ENCODE measurements around the gene ANKRD13B. TPM values are rescaled to one million over a fixed set of nuclear protein-coding genes. Genes with fewer than 3 reads are reported as not detected.

ANKRD13B gene
- total RNA-seq, 1 donor from 2014 or later = 7.9 TPM

DNA sequence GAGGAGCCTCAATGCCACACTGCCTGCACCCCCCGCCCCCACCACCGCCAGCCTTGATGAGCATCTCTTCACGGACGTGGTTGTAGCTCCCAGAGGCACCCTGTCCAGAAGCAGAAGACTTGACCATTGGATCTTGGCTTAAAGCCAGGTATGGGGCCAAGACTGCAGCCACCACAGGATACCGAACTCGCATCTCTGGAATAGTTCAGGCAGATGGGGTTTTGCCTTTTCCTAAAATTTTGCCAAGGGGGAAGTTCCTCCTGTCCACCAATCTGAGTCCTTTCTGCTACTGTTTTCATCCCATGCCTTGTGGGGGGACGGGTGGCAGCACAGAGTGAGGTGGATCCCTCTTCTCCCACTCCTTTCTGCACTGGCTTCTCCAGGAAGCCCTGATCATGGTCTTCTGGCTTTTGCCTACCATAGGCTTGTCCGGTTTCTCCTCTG lies 28.8 kb downstream of the ANKRD13B start:
- H3K27me3 ChIP-seq = no peaks in the 10 kb centered on the region
- H3K36me3 ChIP-seq = no peaks in the 10 kb centered on the region
- peaks cover 50% of the 10 kb centered on the region for H3K4me1 ChIP-seq
- TF ChIP-seq CTCF (IDR thresholded peaks at IDR 0.05) (no peak), POLR2A (IDR thresholded peaks at IDR 0.05) (no peak), POLR2AphosphoS5 (IDR thresholded peaks at IDR 0.05; ENCODE audit: insufficient read depth in 1 of 2, low read depth in 1 of 2) (no peak)
- no peak for DNase-seq (ENCODE audit: extremely low spot score in 2 of 2)
- no peaks in the 10 kb centered on the region for H3K9me3 ChIP-seq
- intact Hi-C loops (cut with DNase I) = no loop called here
- peak overlapping the region; percentile 70 for H3K27ac ChIP-seq
- H3K4me3 ChIP-seq = peak overlapping the region; percentile 65 to 71

DNA sequence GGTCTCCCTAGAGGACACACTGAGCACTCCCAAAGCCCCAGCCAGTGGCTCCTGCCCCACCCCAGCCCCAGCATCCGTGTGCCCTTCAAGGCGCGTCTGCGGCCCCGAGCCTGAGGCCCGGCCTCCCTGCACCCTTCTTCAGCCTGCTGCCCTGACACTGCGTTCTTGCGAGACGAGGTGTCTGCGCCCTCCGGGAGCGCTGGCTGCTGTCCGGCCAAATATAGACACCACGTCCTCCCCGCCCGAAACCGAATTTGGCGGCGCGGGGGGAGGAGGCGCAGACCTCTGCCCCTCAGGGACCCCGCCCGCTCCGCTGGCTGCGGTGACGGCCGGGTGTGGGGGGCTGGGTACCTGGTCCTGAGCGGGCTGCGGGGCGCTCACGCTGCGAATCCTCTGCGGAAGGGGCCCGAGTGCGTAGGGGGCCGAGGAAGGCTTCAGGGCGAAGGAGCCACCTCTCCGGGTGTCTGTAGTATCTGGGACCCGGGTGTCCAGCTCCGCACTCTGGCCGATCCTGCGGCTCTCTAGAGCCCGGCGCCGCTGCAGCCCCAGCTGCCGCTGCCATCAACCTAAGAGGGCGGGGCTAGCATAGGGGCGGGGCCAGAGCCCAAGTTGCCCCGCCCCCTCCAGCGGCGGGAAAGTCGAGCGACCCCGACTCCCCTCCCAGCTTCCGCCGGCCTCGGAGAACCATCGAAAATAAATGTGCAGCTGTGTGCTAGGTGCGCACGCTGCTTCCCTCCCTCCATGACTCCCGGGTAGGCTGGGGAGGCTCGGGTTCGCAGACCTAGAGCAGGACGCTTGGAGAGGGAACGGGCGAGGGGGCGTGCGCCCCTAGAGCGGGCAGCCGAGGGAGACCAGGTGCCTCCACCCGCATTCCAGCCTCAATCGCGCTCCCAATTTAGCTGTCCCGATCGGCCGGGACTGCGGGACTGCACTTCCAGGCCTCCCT lies 29.7 kb downstream of the ANKRD13B start, which contains the start of gene CORO6:
Gene CORO6, minus strand, starts transcription at position 576 of the 946 bp plus-strand sequence. CDS start 1,491 bp downstream, outside the sequence.
- Histone ChIP-seq H3K9me3 (no peaks in the 10 kb centered on the region), H3K27ac (peak within 1 kb of the TSS; percentile 70), H3K36me3 (no peaks in the 10 kb centered on the region), H3K27me3 (no peaks in the 10 kb centered on the region), H3K4me1 (peaks cover 42% of the 10 kb centered on the region), H3K4me3 (peak within 1 kb of the TSS; percentile 65 to 71)
- intact Hi-C loops (cut with DNase I) = no loop called here
- DNase-seq (ENCODE audit: extremely low spot score in 2 of 2) = no peak
- TF ChIP-seq POLR2A (IDR thresholded peaks at IDR 0.05) (no peak), POLR2AphosphoS5 (IDR thresholded peaks at IDR 0.05; ENCODE audit: insufficient read depth in 1 of 2, low read depth in 1 of 2) (peak in 1 of 2 donors; percentile 71)

- H3K27me3 ChIP-seq = no peaks in the 10 kb centered on the region
- intact Hi-C loops (cut with DNase I) = no loop called here
- no peaks in the 10 kb centered on the region for H3K36me3 ChIP-seq
- H3K4me1 ChIP-seq = peaks cover 35% of the 10 kb centered on the region
- H3K4me3 ChIP-seq = peak overlapping the region; percentile 65 to 71
- no peak for TF ChIP-seq POLR2A (IDR thresholded peaks at IDR 0.05)
- TF ChIP-seq CTCF (IDR thresholded peaks at IDR 0.05) = no peak
- no peak for TF ChIP-seq POLR2AphosphoS5 (IDR thresholded peaks at IDR 0.05; ENCODE audit: insufficient read depth in 1 of 2, low read depth in 1 of 2)
- DNase-seq (ENCODE audit: extremely low spot score in 2 of 2) = no peak
- no peaks in the 10 kb centered on the region for H3K9me3 ChIP-seq
- H3K27ac ChIP-seq = no peak overlapping the region
Measured at GRCh38 chr17:29623283-29623647, 30.3 kb downstream of the ANKRD13B start.

GRCh38 chr17:29624586-29624985 lies 31.7 kb downstream of the ANKRD13B start:
- TF ChIP-seq CTCF (IDR thresholded peaks at IDR 0.05) (no peak), POLR2AphosphoS5 (IDR thresholded peaks at IDR 0.05; ENCODE audit: insufficient read depth in 1 of 2, low read depth in 1 of 2) (no peak), POLR2A (IDR thresholded peaks at IDR 0.05) (no peak)
- intact Hi-C loops (cut with DNase I) = no loop called here
- Histone ChIP-seq H3K4me3 (no peak overlapping the region), H3K4me1 (peaks cover 38% of the 10 kb centered on the region), H3K27me3 (no peaks in the 10 kb centered on the region), H3K9me3 (no peaks in the 10 kb centered on the region), H3K36me3 (no peaks in the 10 kb centered on the region), H3K27ac (no peak overlapping the region)
- no peak for DNase-seq (ENCODE audit: extremely low spot score in 2 of 2)

DNA sequence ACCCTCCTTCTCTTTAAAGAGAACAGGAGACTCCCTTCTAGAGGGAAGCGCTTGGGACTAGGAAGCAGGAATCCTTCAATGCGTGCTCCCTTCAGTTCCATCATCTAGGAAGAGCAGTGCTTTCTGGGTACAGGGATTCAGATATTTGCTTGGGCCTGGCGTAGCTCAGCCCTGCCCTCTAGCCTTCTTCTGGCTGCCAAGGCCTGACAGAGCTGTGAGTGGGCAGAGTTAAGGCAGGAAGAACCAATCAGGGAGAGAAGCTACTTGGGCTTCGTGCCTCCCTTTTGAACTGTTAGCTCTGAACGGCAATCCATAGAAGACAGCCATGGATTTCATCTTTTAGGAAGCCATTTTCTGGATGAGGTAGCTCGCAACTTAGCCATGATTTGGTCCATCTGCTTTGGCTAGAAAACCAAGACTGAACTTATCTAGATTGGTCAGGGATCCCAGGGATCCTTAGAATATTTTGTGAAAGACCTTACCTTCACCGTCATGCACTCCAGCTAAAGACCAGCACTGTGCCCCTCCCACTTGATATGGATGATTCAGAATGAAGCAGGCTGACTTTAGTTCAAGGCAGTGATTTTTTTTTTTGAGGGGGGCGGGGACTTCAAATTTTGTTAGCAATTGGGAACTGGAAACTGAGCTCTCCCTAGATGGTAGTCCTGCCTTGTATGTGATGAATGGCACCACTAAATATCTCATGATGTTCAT lies 32.3 kb downstream of the ANKRD13B start:
- H3K27ac ChIP-seq = no peak overlapping the region
- intact Hi-C loops (cut with DNase I) = no loop called here
- DNase-seq (ENCODE audit: extremely low spot score in 2 of 2) = no peak
- no peaks in the 10 kb centered on the region for H3K27me3 ChIP-seq
- H3K36me3 ChIP-seq = no peaks in the 10 kb centered on the region
- TF ChIP-seq POLR2A (IDR thresholded peaks at IDR 0.05) (no peak), CTCF (IDR thresholded peaks at IDR 0.05) (no peak), POLR2AphosphoS5 (IDR thresholded peaks at IDR 0.05; ENCODE audit: insufficient read depth in 1 of 2, low read depth in 1 of 2) (no peak)
- no peak overlapping the region for H3K4me3 ChIP-seq
- H3K9me3 ChIP-seq = no peaks in the 10 kb centered on the region
- H3K4me1 ChIP-seq = peaks cover 38% of the 10 kb centered on the region
